T47D (cell line): ENCODE measurements around the gene KRTAP5-6.

Experiments used
- DNase-seq, 2 experiments: peaks; one replicate each; pipeline versions ENCODE4 v3.0.0 to v3.0.0-alpha.2; 2011 to 2012; ENCODE audit warnings: low read depth in 1 of 2, low spot score in 1 of 2
- JUND ChIP-seq: IDR thresholded peaks from 2 replicates; pipeline ENCODE4 v1.6.1; 2012; ENCODE audit warnings: low read depth
- in situ Hi-C: cut with HindIII; loops from 2 replicates; pipeline ENCODE4 v1.10.0; 2016; ENCODE audit warnings: low sequenced_read_pairs, low pct_unique_long_range_greater_than_20kb

Gene KRTAP5-6

GRCh38 chr11:1705126-1706052 lies 8.4 kb downstream of the KRTAP5-6 start:
- peak; percentile 37 to 91 for DNase-seq
- in situ Hi-C loops = no loop called here
- TF ChIP-seq JUND = no peak

DNA sequence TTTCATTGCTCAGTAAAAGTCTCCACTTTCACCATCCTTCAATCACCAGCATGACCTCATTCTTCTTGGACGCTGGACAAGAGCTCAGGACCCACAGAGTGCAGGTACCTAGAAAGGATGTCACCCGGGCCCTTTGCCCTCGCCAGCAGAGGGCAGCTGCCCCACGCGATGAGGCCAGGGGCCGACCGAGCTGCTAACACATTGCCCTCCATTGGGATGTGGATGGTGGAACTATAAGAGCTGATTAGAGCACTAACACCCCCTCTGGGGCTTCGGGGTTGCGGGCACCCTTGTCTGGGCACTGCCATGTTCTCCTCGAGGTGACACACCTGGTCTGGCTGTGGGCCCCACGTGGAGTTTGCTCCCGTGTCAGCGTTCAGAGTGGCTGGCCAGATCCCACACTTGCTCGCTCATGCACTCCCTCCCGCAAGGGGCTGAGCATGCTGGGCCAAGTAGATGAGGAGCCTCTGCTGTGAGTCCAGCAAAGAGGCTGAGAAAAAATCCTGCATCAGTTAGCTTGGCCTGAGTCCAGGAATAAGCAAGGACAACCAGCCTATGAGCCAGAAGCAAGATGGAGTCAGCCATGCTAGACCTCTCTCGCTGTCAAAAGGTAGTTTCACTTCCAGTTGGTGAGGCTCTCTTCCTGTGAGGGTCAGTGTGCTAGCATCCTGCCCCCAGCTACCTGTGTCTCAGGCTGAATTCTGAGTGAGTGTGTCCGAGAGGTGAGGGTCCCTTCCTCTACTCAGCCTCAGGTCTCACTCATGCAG lies 9.8 kb downstream of the KRTAP5-6 start:
- no peak for TF ChIP-seq JUND
- DNase-seq = peak in 1 of 2 experiments; percentile 58
- in situ Hi-C loops = no loop called here

DNA sequence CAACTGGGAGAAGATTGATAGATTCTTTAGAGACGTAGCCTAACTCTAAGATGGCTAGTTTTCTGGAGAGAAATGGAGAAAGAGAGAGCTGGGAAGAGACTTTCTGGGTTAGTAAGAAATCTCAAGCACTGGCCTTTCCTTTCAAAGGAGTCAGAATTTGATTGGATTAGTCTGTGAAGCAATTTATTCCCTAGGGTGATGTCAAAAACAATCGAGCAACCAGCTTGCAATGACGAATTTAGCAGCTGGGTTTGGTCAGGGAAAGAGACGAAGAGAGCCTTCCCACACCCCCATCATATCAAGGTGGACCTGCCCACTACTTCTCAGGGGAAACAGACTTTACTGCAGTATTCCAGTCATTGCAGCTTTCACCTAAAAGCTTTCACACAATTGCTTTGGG lies 10.8 kb downstream of the KRTAP5-6 start:
- in situ Hi-C loops = no loop called here
- no peak for TF ChIP-seq JUND
- no peak for DNase-seq

DNA sequence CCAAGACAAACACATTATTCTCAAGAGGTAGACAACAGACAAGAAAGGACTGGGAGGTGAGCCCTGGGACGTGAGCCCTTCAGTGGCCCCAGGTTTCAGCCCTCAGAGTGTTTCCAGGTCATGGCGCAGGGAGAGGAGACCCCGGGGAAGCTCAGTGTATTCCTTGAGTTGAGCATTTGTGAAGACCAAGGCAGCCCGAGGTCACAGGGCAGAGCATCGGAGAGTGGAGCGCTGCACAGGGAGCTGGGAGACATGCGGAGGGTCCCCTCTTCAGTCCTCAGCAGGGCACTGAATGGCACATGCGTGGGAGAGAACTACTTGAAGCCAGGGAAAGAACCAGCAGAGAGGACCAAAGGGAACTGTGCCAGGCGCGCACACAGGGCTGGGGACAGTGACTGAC lies 11.7 kb downstream of the KRTAP5-6 start:
- DNase-seq = no peak
- no peak for TF ChIP-seq JUND
- in situ Hi-C loops = no loop called here

GRCh38 chr11:1714908-1715885 lies 18.2 kb downstream of the KRTAP5-6 start:
- in situ Hi-C loops = no loop called here
- no peak for DNase-seq
- TF ChIP-seq JUND = no peak

GRCh38 chr11:1717745-1718144 lies 20.8 kb downstream of the KRTAP5-6 start:
- TF ChIP-seq JUND = no peak
- in situ Hi-C loops = no loop called here
- no peak for DNase-seq

- TF ChIP-seq JUND = no peak
- in situ Hi-C loops = no loop called here
- no peak for DNase-seq
These were observed 21.3 kb downstream of the KRTAP5-6 start for GRCh38 chr11:1718326-1718725.

GRCh38 chr11:1719781-1720180 lies 22.8 kb downstream of the KRTAP5-6 start:
- no peak for TF ChIP-seq JUND
- no peak for DNase-seq

GRCh38 chr11:1727096-1727690 lies 30.2 kb downstream of the KRTAP5-6 start:
- DNase-seq = no peak
- TF ChIP-seq JUND = no peak
- in situ Hi-C loops = no loop called here

More at GRCh38 chr11:1719781-1720180, 22.8 kb downstream of the KRTAP5-6 start:
- in situ Hi-C loops = no loop called here

- no peak for DNase-seq
- TF ChIP-seq JUND = no peak
- in situ Hi-C loops = no loop called here
These were observed 30.9 kb downstream of the KRTAP5-6 start for GRCh38 chr11:1727861-1728260.

DNA sequence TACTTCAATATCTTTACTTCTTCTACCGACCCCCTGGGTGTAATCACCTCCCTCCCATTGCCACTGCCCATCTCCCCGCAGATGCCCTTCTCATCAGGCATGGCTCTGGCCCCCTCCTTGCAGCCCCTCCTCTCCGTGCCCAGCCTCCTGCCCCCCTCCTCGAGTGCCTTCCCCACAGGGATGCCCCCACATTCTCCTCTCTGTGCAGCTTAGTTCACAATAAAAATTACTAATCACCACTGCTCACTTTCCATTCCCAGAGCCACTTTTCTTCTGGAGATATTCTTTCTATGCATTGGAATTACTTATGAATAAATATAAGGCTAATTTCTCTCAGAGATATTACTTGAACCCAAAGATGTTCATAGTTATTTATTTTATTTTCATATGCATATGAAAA lies 31.3 kb downstream of the KRTAP5-6 start:
- no peak for TF ChIP-seq JUND
- in situ Hi-C loops = no loop called here
- DNase-seq = no peak

- in situ Hi-C loops = no loop called here
These were observed 32.1 kb downstream of the KRTAP5-6 start for GRCh38 chr11:1728931-1729691.

More at GRCh38 chr11:1728931-1729691, 32.1 kb downstream of the KRTAP5-6 start:
- DNase-seq = no peak
- TF ChIP-seq JUND = no peak
